Pancreas (tissue), 10 donors: ENCODE data around the gene ANKRD53. TPM values are rescaled to one million over a fixed set of nuclear protein-coding genes. Genes with fewer than 3 reads are reported as not detected.

ENCODE experiments used
- ATAC-seq, 4 donors: fragments of 200-7000 bp; cut with Tn5 transposase; one replicate each; pipeline versions ENCODE4 v1.8.0 to v1.9.1; 2020; ENCODE audit warnings: mild to moderate bottlenecking in 4 of 4, moderate library complexity in 4 of 4
- DNase-seq, 6 donors: peaks; one replicate each; pipeline ENCODE4 v3.0.0-alpha.2; 2020
- FAIRE-seq: peaks from 2 replicates; lab custom pipeline; 2012; peaks lifted over from hg19 to GRCh38; lab: Jason Lieb, UNC
- H3K27ac ChIP-seq, 4 donors: fragments of 200-600 bp; sonication (generic); 1 replicate in 3 of 4; 2 replicates in 1 of 4; pipeline versions ENCODE4 v1.5.0 to v1.8.0; 2020
- H3K27me3 ChIP-seq, 4 donors: fragments of 200-600 bp; one replicate each; pipeline ENCODE4 v1.8.0; 2021
- H3K36me3 ChIP-seq, 3 donors: fragments of 200-600 bp; sonication (generic) in 1 of 3; one replicate each; pipeline versions ENCODE4 v1.5.0 to v1.8.0; 2020 to 2021
- H3K4me1 ChIP-seq, 3 donors: fragments of 200-600 bp; one replicate each; pipeline ENCODE4 v1.8.0; 2021
- H3K4me3 ChIP-seq, 4 donors: fragments of 200-600 bp; sonication (generic) in 2 of 4; one replicate each; pipeline versions ENCODE4 v1.5.0 to v1.8.0; 2020 to 2021
- H3K9me3 ChIP-seq, 4 donors: fragments of 200-600 bp; one replicate each; pipeline ENCODE4 v1.8.0; 2021
- WGBS, 2 donors: extraction: QIAGEN DNeasy Blood & Tissue Kit; methylation state at CpG; one replicate each; pipeline ENCODE4 v1.1.7; 2013; 5-methylcytosine and 5-hydroxymethylcytosine counted together
- intact Hi-C, 3 donors: fragments of 100-400 bp; cut with DNase I; formaldehyde crosslinking; loops; one replicate each; pipeline versions ENCODE4 v1.11.1 to v1.14.2; 2022
- polyA plus RNA-seq, 2 donors: library from polyadenylated mRNA; stranded (reverse); fragments of 200-250 nt; gene quantifications; one replicate each; pipeline ENCODE4 v1.2.3, GENCODE V29; 2013
- total RNA-seq, 6 donors: library from RNA; stranded (reverse); fragmentation: NEBNext Ultra II Directional in 4 of 6; extraction: Animal tissue kit (Norgen Biotek cat#: 25700) in 4 of 6; gene quantifications; one replicate each; pipeline versions ENCODE4 v1.2.1 to v1.2.4, GENCODE V29; 2021 to 2023
- TF ChIP-seq, protein P1 (sequence below), 4 donors: fragments of 200-600 bp; sonication (generic) in 3 of 4; IDR thresholded peaks; one replicate each; pipeline versions ENCODE4 v1.5.0 to v1.8.0; 2021; ENCODE audit warnings: antibody characterized with exemption in 4 of 4
- donor health status: healthy with polysubstance abuse.
- donor health status: DM: no; HTN: no; CAD: no; lungs with moderate emphysema.
- donor health status: DM: no; HTN: no; CAD: no.
- donor health status: control.
- donor health status: control.
- donor health status: Bipolar disorder and iron deficiency.
- donor health status: DM: yes; HTN: yes; CAD: no.
- donor health status: DM: no; HTN: no; CAD: no.
- donor health status: DM: no; HTN: no; CAD: no.
- donor health status: DM: yes; HTN: yes; CAD: no.

Gene ANKRD53
- total and polyA plus RNA-seq, 8 donors = 3.5 to 10.2 (median 6.8) TPM

DNA sequence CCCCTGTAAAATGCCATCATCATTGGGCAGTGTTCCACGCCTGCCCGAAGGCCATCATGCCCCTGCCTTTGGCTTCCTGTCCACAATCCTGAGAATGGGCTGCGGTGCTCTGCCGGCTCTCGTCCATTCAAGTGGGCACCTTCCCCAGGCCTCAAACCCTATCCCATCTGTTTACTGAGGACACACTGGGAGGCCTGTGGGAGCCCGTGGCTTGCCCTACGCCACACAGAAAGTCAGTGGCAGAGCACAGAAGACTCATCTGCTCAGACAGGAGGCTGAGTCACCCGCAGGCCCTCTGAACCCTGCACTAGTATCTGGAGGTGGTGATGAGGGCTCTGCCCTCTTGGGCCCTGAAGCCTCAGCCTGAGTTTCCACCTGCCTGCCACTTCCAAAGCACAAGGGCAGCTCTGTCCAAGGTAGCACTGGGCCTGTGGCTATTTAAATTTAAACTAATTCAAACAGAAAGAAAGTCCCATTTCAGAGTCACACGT, 19.1 kb upstream of the ANKRD53 start:
- 90 to 93% methylated on average over 9 of the region's 9 CpGs for WGBS, 2 donors
- peak in 2 of 6 donors; percentile 0 to 5 for DNase-seq
- Histone ChIP-seq H3K4me3 (no peak overlapping the region), H3K36me3 (no peaks in the 10 kb centered on the region), H3K27ac (no peak overlapping the region), H3K9me3 (no peaks in the 10 kb centered on the region), H3K4me1 (no peaks in the 10 kb centered on the region), H3K27me3 (no peaks in the 10 kb centered on the region)
- intact Hi-C loops = no loop called here
- ATAC-seq = no peak
- FAIRE-seq = no peak
- TF ChIP-seq, protein P1, sequence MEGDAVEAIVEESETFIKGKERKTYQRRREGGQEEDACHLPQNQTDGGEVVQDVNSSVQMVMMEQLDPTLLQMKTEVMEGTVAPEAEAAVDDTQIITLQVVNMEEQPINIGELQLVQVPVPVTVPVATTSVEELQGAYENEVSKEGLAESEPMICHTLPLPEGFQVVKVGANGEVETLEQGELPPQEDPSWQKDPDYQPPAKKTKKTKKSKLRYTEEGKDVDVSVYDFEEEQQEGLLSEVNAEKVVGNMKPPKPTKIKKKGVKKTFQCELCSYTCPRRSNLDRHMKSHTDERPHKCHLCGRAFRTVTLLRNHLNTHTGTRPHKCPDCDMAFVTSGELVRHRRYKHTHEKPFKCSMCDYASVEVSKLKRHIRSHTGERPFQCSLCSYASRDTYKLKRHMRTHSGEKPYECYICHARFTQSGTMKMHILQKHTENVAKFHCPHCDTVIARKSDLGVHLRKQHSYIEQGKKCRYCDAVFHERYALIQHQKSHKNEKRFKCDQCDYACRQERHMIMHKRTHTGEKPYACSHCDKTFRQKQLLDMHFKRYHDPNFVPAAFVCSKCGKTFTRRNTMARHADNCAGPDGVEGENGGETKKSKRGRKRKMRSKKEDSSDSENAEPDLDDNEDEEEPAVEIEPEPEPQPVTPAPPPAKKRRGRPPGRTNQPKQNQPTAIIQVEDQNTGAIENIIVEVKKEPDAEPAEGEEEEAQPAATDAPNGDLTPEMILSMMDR (IDR thresholded peaks at IDR 0.05) = no peak

DNA sequence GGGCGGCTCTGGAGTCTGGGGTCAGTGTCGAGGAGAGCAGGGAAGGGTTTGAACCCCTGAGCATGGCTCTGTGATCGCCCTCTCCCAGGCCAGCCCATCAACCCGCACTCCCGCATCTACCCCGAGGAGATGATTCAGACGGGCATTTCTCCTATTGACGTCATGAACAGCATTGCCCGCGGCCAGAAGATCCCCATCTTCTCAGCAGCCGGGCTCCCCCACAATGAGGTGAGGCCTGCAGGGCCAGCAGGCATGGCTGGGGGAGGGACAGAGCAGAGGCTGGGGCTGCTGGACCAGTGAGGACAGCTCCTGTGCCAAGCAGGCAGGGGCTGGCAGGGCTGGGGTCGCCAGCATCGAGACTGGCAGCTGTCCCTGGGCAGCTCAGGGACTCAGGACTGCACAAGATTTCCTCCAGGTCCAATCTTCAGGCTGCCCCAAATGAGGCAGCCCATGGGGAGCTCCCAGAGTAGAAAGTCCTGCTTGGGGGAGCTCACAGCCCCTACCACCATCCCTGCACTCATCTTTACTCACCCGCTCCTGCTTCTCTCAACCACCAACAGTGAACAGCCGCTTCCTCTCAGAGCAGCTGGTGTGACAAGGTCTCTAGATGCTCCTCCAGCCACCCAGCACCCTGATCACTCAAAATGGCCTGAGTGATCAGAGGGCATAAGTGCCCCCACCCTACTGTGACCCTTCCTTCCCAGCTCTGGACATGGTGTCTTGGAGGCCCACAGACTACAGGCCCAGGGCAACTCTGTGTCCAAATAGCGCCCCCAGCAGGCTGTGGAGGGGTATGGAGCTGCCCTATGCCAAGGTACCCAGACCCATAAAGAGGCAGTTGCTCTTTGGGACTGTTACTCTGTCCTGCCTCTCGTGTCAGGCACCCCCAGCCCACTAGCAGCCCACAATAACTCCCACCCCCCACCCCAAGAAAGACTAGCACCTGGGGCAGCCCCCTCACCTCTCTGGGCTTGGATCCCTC, 18.3 kb upstream of the ANKRD53 start:
- Histone ChIP-seq H3K4me3 (no peak overlapping the region), H3K4me1 (no peaks in the 10 kb centered on the region), H3K9me3 (no peaks in the 10 kb centered on the region), H3K36me3 (no peaks in the 10 kb centered on the region), H3K27ac (no peak overlapping the region), H3K27me3 (no peaks in the 10 kb centered on the region)
- no peak for FAIRE-seq
- no peak for ATAC-seq
- WGBS, 2 donors = 88% methylated on average over 17 of the region's 17 CpGs
- intact Hi-C loops = no loop called here
- peak in 2 of 6 donors; percentile 1 to 9 for DNase-seq
- TF ChIP-seq, protein P1 (IDR thresholded peaks at IDR 0.05) = no peak

DNA sequence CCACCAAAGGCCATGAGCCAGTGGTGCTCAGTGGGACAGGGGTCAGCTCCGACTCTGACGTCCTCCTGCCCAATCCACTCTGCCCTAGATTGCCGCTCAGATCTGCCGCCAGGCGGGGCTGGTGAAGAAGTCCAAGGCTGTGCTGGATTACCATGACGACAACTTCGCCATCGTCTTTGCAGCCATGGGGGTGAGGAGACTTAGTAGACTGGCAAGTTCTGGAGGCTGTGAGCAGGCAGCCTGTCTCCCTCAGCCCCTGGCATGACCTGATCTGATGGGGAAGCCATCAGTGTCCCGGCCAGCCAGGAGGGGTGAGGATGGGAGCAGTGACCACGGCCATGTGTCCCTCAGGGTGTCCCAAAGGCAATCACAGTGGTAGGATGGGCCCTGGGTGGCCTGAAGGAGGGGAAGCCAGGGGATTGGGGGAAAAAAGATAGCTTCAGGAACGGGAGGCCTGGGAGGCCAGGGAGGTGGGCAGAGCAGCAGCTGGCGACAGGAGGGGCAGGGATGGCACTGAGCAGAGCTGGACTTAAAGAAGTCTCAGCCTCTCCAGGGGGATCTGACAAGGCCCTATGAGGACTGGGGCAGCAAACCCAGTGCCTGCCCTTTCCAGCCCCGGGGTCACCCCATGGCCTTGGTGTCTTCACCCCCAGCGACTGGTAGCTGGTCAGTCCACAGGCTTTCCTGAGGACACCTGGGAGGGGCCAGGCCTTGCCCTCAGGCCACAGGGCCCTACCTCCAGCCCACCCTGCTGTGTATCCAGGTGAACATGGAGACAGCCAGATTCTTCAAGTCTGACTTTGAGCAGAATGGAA, 17.4 kb upstream of the ANKRD53 start:
- ATAC-seq (no peak), FAIRE-seq (no peak), DNase-seq (peak in 3 of 6 donors; percentile 1 to 52 (median 8))
- no peaks in the 10 kb centered on the region for H3K36me3 ChIP-seq
- intact Hi-C loops = no loop called here
- H3K27me3 ChIP-seq = no peaks in the 10 kb centered on the region
- TF ChIP-seq, protein P1 (IDR thresholded peaks at IDR 0.05) = no peak
- no peaks in the 10 kb centered on the region for H3K4me1 ChIP-seq
- no peaks in the 10 kb centered on the region for H3K9me3 ChIP-seq
- H3K4me3 ChIP-seq = no peak overlapping the region
- no peak overlapping the region for H3K27ac ChIP-seq
- 85% methylated on average over 13 to 14 of the region's 14 CpGs for WGBS, 2 donors

DNA sequence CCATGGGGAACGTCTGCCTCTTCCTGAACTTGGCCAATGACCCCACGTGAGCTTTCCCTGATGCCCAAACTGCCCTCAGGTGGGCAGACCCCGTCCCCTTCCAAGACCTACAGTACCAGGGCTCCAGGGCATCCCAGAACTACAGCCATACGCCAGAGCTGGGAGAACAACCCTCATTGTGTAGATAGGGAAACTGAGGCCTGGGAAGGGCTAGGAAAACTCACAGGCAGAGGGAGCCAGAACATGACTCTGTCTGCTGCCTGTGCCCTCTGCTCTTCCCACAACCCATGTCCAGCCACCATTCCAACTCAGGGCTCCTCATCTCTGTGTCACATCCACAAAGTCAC, 16.8 kb upstream of the ANKRD53 start:
- DNase-seq (peak in 2 of 6 donors; percentile 0 to 7), FAIRE-seq (no peak), ATAC-seq (no peak)
- TF ChIP-seq, protein P1 (IDR thresholded peaks at IDR 0.05) = no peak
- Histone ChIP-seq H3K27ac (no peak overlapping the region), H3K4me3 (no peak overlapping the region), H3K4me1 (no peaks in the 10 kb centered on the region), H3K9me3 (no peaks in the 10 kb centered on the region), H3K27me3 (no peaks in the 10 kb centered on the region), H3K36me3 (no peaks in the 10 kb centered on the region)
- intact Hi-C loops = no loop called here
- WGBS, 2 donors = 78 to 92% methylated on average over 4 of the region's 4 CpGs
